H1 (cell line): ENCODE results near the gene PTCH2. TPM values are rescaled to one million over a fixed set of nuclear protein-coding genes. Genes with fewer than 3 reads are reported as not detected.

ENCODE experiments used
- CTCF ChIA-PET: fragments of 300-600 bp; sonication (Branson Sonifier 250); formaldehyde crosslinking; loops from one replicate; lab custom pipeline; 2021; ENCODE audit not compliant: partially characterized antibody; lab: Charles Lee
- POLR2A ChIA-PET: fragments of 300-600 bp; sonication (Branson Sonifier 250); formaldehyde crosslinking; loops from one replicate; lab custom pipeline; 2021; ENCODE audit warnings: inconsistent platforms; ENCODE audit not compliant: partially characterized antibody; lab: Charles Lee
- DNase-seq, 2 experiments: peaks; one replicate each; pipeline versions ENCODE4 v3.0.0 to v3.0.0-alpha.2; 2010 to 2022; ENCODE audit warnings: low spot score in 2 of 2, low read depth in 1 of 2, mixed read lengths in 1 of 2
- FAIRE-seq: peaks from 2 replicates; lab custom pipeline; 2011; peaks lifted over from hg19 to GRCh38; lab: Jason Lieb, UNC
- H2AFZ ChIP-seq: 2 replicates; pipeline ENCODE4 v1.8.1; 2012; ENCODE audit warnings: low read length, inconsistent platforms
- H2AK5ac ChIP-seq: 2 replicates; pipeline ENCODE4 v1.6.1; 2013; ENCODE audit warnings: low read depth, low read length
- H2BK120ac ChIP-seq: replicated peaks from 2 replicates; pipeline ENCODE3; 2013; ENCODE audit warnings: low read depth, low read length, inconsistent platforms
- H2BK12ac ChIP-seq: 2 replicates; pipeline ENCODE4 v1.6.1; 2013; ENCODE audit warnings: low read depth, low read length
- H2BK15ac ChIP-seq: 2 replicates; pipeline ENCODE4 v1.6.1; 2013; ENCODE audit warnings: low read length
- H2BK20ac ChIP-seq: 2 replicates; pipeline ENCODE4 v1.6.1; 2013; ENCODE audit warnings: low read length
- H2BK5ac ChIP-seq: 2 replicates; pipeline ENCODE4 v1.6.1; 2013; ENCODE audit warnings: low read depth, low read length
- H3K14ac ChIP-seq: 2 replicates; pipeline ENCODE4 v1.6.1; 2013; ENCODE audit warnings: inconsistent platforms; ENCODE audit not compliant: insufficient read length
- H3K18ac ChIP-seq: 2 replicates; pipeline ENCODE4 v1.6.1; 2013; ENCODE audit warnings: low read length; ENCODE audit errors: extremely low read depth
- H3K23ac ChIP-seq: 2 replicates; pipeline ENCODE4 v1.6.1; 2013; ENCODE audit warnings: inconsistent platforms; ENCODE audit not compliant: insufficient read length
- H3K23me2 ChIP-seq: 2 replicates; pipeline ENCODE4 v1.6.1; 2013; ENCODE audit warnings: low read depth, low read length
- H3K27ac ChIP-seq: 2 replicates; pipeline ENCODE4 v1.6.1; 2011; ENCODE audit warnings: low read depth, low read length, inconsistent platforms
- H3K27me3 ChIP-seq, 4 experiments: replicated peaks in 1 of 4; 1 replicate in 1 of 4; 2 replicates in 3 of 4; pipeline versions ENCODE4 v1.6.1 to v1.8.1; 2011 to 2013; ENCODE audit warnings: low read length in 3 of 4, mild to moderate bottlenecking in 3 of 4, inconsistent platforms in 2 of 4, mixed read lengths in 2 of 4, moderate library complexity in 1 of 4; ENCODE audit not compliant: control insufficient read depth in 3 of 4, insufficient read depth in 3 of 4; ENCODE audit errors: extremely low read depth in 1 of 4
- H3K36me3 ChIP-seq, 4 experiments: 2 replicates each; pipeline versions ENCODE4 v1.6.1 to v1.8.1; 2011 to 2013; ENCODE audit warnings: mild to moderate bottlenecking in 4 of 4, low read length in 3 of 4, moderate library complexity in 2 of 4, control low read depth in 1 of 4, inconsistent platforms in 1 of 4; ENCODE audit not compliant: insufficient read depth in 4 of 4, control insufficient read depth in 2 of 4
- H3K4ac ChIP-seq: replicated peaks from 2 replicates; pipeline ENCODE3; 2013; ENCODE audit warnings: low read length, low read depth, mixed read lengths, inconsistent platforms; ENCODE audit not compliant: insufficient read length
- H3K4me1 ChIP-seq, 4 experiments: replicated peaks in 1 of 4; 1 replicate in 1 of 4; 2 replicates in 3 of 4; pipeline versions ENCODE4 v1.6.1 to v1.8.1; 2011 to 2013; ENCODE audit warnings: low read length in 3 of 4, inconsistent platforms in 2 of 4, mixed read lengths in 1 of 4; ENCODE audit not compliant: insufficient read depth in 4 of 4, control insufficient read depth in 3 of 4
- H3K4me2 ChIP-seq, 2 experiments: 2 replicates each; pipeline versions ENCODE4 v1.6.1 to v1.8.1; 2011 to 2013; ENCODE audit warnings: low read depth in 2 of 2, low read length in 2 of 2, control low read depth in 1 of 2, inconsistent platforms in 1 of 2, mild to moderate bottlenecking in 1 of 2; ENCODE audit not compliant: insufficient read depth in 1 of 2
- H3K4me3 ChIP-seq, 4 experiments: fragments of 200-600, 300-600 bp in 1 of 4; sonication (generic), shearing (Covaris generic), sonication (Bioruptor Twin) in 1 of 4; 2 replicates each; pipeline versions ENCODE4 v1.5.1 to v1.8.1; 2011 to 2016; ENCODE audit warnings: low read length in 4 of 4, low read depth in 3 of 4, control low read depth in 2 of 4, inconsistent platforms in 2 of 4, mild to moderate bottlenecking in 2 of 4, mixed read lengths in 1 of 4, moderate library complexity in 1 of 4; ENCODE audit not compliant: insufficient read depth in 2 of 4; ENCODE audit errors: extremely low read depth in 1 of 4
- H3K56ac ChIP-seq: replicated peaks from 2 replicates; pipeline ENCODE3; 2013; ENCODE audit warnings: low read depth, mild to moderate bottlenecking, mixed read lengths, low read length, inconsistent platforms; ENCODE audit not compliant: insufficient read length
- H3K79me1 ChIP-seq: 2 replicates; pipeline ENCODE4 v1.6.1; 2013; ENCODE audit warnings: low read depth, low read length, control low read depth
- H3K79me2 ChIP-seq, 2 experiments: 2 replicates each; pipeline versions ENCODE4 v1.6.1 to v1.8.1; 2012 to 2013; ENCODE audit warnings: low read length in 2 of 2, mild to moderate bottlenecking in 2 of 2, inconsistent platforms in 1 of 2; ENCODE audit not compliant: insufficient read depth in 2 of 2, control insufficient read depth in 1 of 2
- H3K9ac ChIP-seq, 4 experiments: replicated peaks in 1 of 4; 1 replicate in 1 of 4; 2 replicates in 3 of 4; pipeline versions ENCODE4 v1.6.1 to v1.8.1; 2011 to 2013; ENCODE audit warnings: low read depth in 3 of 4, low read length in 3 of 4, control low read depth in 2 of 4, mild to moderate bottlenecking in 2 of 4, moderate library complexity in 2 of 4, inconsistent platforms in 1 of 4; ENCODE audit errors: extremely low read depth in 1 of 4
- H3K9me3 ChIP-seq, 2 experiments: 2 replicates each; pipeline versions ENCODE4 v1.6.1 to v1.8.1; 2012 to 2013; ENCODE audit warnings: mild to moderate bottlenecking in 2 of 2, moderate library complexity in 2 of 2, control low read depth in 1 of 2, inconsistent platforms in 1 of 2, low read depth in 1 of 2, low read length in 1 of 2, mixed read lengths in 1 of 2; ENCODE audit not compliant: insufficient read depth in 2 of 2
- H4K20me1 ChIP-seq, 2 experiments: replicated peaks in 1 of 2; 2 replicates each; pipeline versions ENCODE3 to v1.8.1; 2011 to 2013; ENCODE audit warnings: inconsistent platforms in 2 of 2, low read length in 2 of 2, mild to moderate bottlenecking in 1 of 2; ENCODE audit not compliant: insufficient read depth in 2 of 2, control insufficient read depth in 1 of 2
- H4K5ac ChIP-seq: 2 replicates; pipeline ENCODE4 v1.6.1; 2013; ENCODE audit warnings: low read length, low read depth, mixed read lengths, inconsistent platforms; ENCODE audit not compliant: insufficient read length
- H4K8ac ChIP-seq: 2 replicates; pipeline ENCODE4 v1.8.0; 2013; ENCODE audit warnings: mild to moderate bottlenecking, moderate library complexity, low read length, inconsistent platforms; ENCODE audit not compliant: insufficient read depth; ENCODE audit errors: extremely low read depth
- H4K91ac ChIP-seq: replicated peaks from 2 replicates; pipeline ENCODE3; 2013; ENCODE audit warnings: low read length, mixed read lengths, inconsistent platforms; ENCODE audit not compliant: insufficient read length
- CREB1 ChIP-seq: IDR thresholded peaks from 2 replicates; pipeline ENCODE4 v1.6.1; 2012; ENCODE audit warnings: inconsistent platforms
- JUND ChIP-seq: IDR thresholded peaks from 2 replicates; pipeline ENCODE4 v1.6.1; 2011; ENCODE audit warnings: mild to moderate bottlenecking, improper control_type of control experiment, low read length
- RAD21 ChIP-seq, 2 experiments: IDR thresholded peaks in 1 of 2; conservative IDR thresholded peaks in 1 of 2; 2 replicates each; pipeline ENCODE4 v1.6.1; 2011; ENCODE audit warnings: low read depth in 2 of 2, low read length in 2 of 2, improper control_type of control experiment in 1 of 2, inconsistent platforms in 1 of 2, mild to moderate bottlenecking in 1 of 2, moderate library complexity in 1 of 2
- RFX5 ChIP-seq: IDR thresholded peaks from 2 replicates; pipeline ENCODE4 v1.6.1; 2011; ENCODE audit warnings: low read depth, low read length, improper control_type of control experiment, borderline replicate concordance
- SIN3A ChIP-seq, 2 experiments: IDR thresholded peaks in 1 of 2; conservative IDR thresholded peaks in 1 of 2; 2 replicates each; pipeline ENCODE4 v1.6.1; 2011 to 2012; ENCODE audit warnings: low read length in 2 of 2, improper control_type of control experiment in 1 of 2, low read depth in 1 of 2, mild to moderate bottlenecking in 1 of 2
- WGBS, 2 experiments: shearing (Covaris generic) in 1 of 2; methylation state at CpG; one replicate each; pipeline versions ENCODE4 v1.1.6 to v1.1.7; 2013 to 2015; ENCODE audit warnings: low lambda C conversion rate in 2 of 2, mixed read lengths in 2 of 2, inconsistent platforms in 1 of 2, low coverage in 1 of 2, missing lambda C conversion rate in 1 of 2; ENCODE audit not compliant: insufficient replicate concordance in 2 of 2, insufficient coverage in 1 of 2, insufficient read length in 1 of 2; ENCODE audit errors: extremely low coverage in 1 of 2, missing lambda C conversion rate in 1 of 2; 5-methylcytosine and 5-hydroxymethylcytosine counted together
- polyA plus RNA-seq, 7 experiments: library from polyadenylated mRNA; depleted of rRNA in 3 of 7; stranded (reverse) in 5 of 7; unstranded in 2 of 7; fragments of >200 nt in 5 of 7; fragments of 200-250 nt in 2 of 7; gene quantifications; 1 replicate in 5 of 7; 2 replicates in 1 of 7; 4 replicates in 1 of 7; pipeline versions ENCODE4 v1.2.1 to v1.2.3, GENCODE V29; 2011 to 2013; ENCODE audit warnings: missing spikeins in 2 of 7, mixed read lengths in 2 of 7
- total RNA-seq: library from RNA; stranded (reverse); fragmentation: NEBNext Ultra II Directional; extraction: Animal tissue kit (Norgen Biotek cat#: 25700); gene quantifications from 2 replicates; pipeline ENCODE4 v1.2.1, GENCODE V29; 2021
- TF ChIP-seq, protein P1 (sequence below), 3 experiments: IDR thresholded peaks; 1 replicate in 2 of 3; 2 replicates in 1 of 3; pipeline versions ENCODE4 v1.5.1 to v1.6.1; 2011; ENCODE audit warnings: low read length in 3 of 3, mild to moderate bottlenecking in 3 of 3, inconsistent platforms in 2 of 3, low read depth in 1 of 3, moderate library complexity in 1 of 3; ENCODE audit not compliant: insufficient read depth in 1 of 3; ENCODE audit errors: control extremely low read depth in 1 of 3

Gene PTCH2
- total and polyA plus RNA-seq, 2 of the 8 experiments (the other 6 are each of a cell fraction or from before 2014, with no cell fraction given) = 0.35 to 1.2 TPM

DNA sequence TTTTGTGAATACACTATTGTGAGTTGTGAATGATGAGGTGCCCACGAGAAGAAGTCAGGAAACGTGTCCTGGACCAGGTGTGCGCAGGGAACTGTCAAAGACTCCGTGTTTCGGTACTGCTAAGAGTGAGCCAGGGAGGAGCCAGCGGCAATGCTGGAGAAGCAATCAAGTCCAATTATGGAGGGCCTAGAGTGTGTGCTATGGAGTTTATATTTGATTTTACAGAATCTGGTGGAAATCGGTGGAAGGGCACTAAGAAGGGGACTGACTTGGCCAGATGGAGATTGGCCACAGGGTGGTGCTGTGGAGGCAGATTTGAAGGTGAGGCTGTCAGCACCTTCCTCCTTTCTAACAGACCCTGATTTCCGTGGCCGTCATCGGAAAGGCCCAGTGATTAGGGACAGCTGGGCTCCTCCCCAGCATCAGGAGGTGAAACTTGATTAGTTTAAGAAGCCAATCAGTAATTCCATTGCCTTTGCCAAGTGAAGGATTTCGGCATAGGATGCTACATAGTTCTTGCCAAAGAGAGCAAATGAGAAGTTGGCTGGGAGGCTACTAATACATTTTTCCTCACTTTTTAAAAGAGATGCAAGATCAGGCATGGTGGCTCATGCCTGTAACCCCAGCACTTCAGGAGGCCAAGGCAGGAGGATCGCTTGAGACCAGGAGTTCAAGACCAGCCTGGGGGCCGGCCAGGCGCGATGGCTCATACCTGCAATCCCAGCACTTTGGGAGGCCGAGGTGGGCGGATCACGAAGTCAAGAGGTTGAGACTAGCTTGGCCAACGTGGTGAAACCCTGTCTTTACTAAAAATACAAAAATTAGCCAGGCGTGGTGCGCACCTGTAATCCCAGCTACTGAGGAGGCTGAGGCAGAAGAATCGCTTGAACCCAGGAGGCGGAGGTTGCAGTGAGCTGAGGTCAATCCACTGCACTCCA is 7.0 kb downstream of the PTCH2 start:
- Histone ChIP-seq H3K36me3 (no peaks in the 10 kb centered on the region), H3K27me3 (no peaks in the 10 kb centered on the region), H4K8ac (no peak overlapping the region), H3K56ac (no peak overlapping the region), H3K4me2 (no peak overlapping the region), H3K14ac (no peak overlapping the region), H2BK15ac (no peak overlapping the region), H3K9ac (no peak overlapping the region), H2BK20ac (no peak overlapping the region), H3K4me1 (peaks cover 0 to 4% (median 1%) of the 10 kb centered on the region in 4 experiments; a peak in 4 of 7 replicates), H3K27ac (no peak overlapping the region), H4K91ac (no peak overlapping the region), H4K5ac (no peak overlapping the region), H3K18ac (no peak overlapping the region), H3K9me3 (no peaks in the 10 kb centered on the region), H2BK120ac (no peak overlapping the region), H2BK12ac (no peak overlapping the region; the same call in 1 of the 2 replicates), H3K79me2 (no peaks in the 10 kb centered on the region), H4K20me1 (no peaks in the 10 kb centered on the region), H2AK5ac (no peak overlapping the region), H2AFZ (peak overlapping the region; percentile 80; the same call in 1 of the 2 replicates)
- peak; percentile 69 to 95 for DNase-seq
- CTCF ChIA-PET = interaction anchor here (0.8 to 3.1 kb wide), 25 partner anchors 10 to 659 kb away, joined by 3 to 25 read pairs (median 5); partner anchors contain the start of genes HECTD3, RNU5D-1 and UROD
- TF ChIP-seq, protein P1, sequence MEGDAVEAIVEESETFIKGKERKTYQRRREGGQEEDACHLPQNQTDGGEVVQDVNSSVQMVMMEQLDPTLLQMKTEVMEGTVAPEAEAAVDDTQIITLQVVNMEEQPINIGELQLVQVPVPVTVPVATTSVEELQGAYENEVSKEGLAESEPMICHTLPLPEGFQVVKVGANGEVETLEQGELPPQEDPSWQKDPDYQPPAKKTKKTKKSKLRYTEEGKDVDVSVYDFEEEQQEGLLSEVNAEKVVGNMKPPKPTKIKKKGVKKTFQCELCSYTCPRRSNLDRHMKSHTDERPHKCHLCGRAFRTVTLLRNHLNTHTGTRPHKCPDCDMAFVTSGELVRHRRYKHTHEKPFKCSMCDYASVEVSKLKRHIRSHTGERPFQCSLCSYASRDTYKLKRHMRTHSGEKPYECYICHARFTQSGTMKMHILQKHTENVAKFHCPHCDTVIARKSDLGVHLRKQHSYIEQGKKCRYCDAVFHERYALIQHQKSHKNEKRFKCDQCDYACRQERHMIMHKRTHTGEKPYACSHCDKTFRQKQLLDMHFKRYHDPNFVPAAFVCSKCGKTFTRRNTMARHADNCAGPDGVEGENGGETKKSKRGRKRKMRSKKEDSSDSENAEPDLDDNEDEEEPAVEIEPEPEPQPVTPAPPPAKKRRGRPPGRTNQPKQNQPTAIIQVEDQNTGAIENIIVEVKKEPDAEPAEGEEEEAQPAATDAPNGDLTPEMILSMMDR (IDR thresholded peaks at IDR 0.05; ENCODE audit: control extremely low read depth in 1 of 3, insufficient read depth in 1 of 3, low read depth in 1 of 3, low read length in 3 of 3) = peak; percentile 82 to 97 (median 94)
- TF ChIP-seq RFX5 (no peak), JUND (0 out of 2 replicates have a peak, but pooled peaks have one; percentile 7), RAD21 (IDR thresholded peaks at IDR 0.05 in 1 of 2, conservative IDR thresholded peaks at IDR 0.05 in 1 of 2; ENCODE audit: low read depth in 2 of 2, low read length in 2 of 2) (peak; percentile 89 to 92), CREB1 (0 out of 2 replicates have a peak, but pooled peaks have one; percentile 31), SIN3A (conservative IDR thresholded peaks at IDR 0.05 in 1 of 2, IDR thresholded peaks at IDR 0.05 in 1 of 2; ENCODE audit: low read depth in 1 of 2, low read length in 2 of 2) (peak in 1 of 2 experiments; percentile 64; a peak in 2 of 4 replicates)
- TF ChIP-seq, all 59 proteins: peak for 5
- H3K23me2 ChIP-seq = no peaks in the 10 kb centered on the region
- no peaks in the 10 kb centered on the region for H3K79me1 ChIP-seq
- H3K23ac ChIP-seq = no peak overlapping the region
- POLR2A ChIA-PET = interaction anchor here (0.9 to 2.2 kb wide), 4 partner anchors 15 to 61 kb away, joined by 3 to 9 read pairs (median 5); partner anchors contain the start of genes PLK3 and RPS8
- no peak overlapping the region for H3K4me3 ChIP-seq
- FAIRE-seq = peak; percentile 95
- H2BK5ac ChIP-seq = no peak overlapping the region
- 72% methylated on average over 23 of the region's 23 CpGs; no CpG with 5 or more reads in 1 of the 2 experiments for WGBS, 2 experiments
- no peak overlapping the region for H3K4ac ChIP-seq
